SU-DHL-6 (cell line): ENCODE results near the gene PLAGL2.

Source experiments
- H2AFZ ChIP-seq: fragments of 200-600 bp; sonication (generic); 2 replicates; pipeline ENCODE4 v1.6.1; 2014; ENCODE audit warnings: low read depth, mild to moderate bottlenecking, moderate library complexity, mixed read lengths, antibody characterized with exemption, low read length; ENCODE audit not compliant: severe bottlenecking
- H3F3A ChIP-seq: fragments of 200-600 bp; shearing (Covaris generic); 2 replicates; pipeline ENCODE4 v1.6.0; 2016; ENCODE audit warnings: antibody characterized with exemption, mild to moderate bottlenecking; ENCODE audit not compliant: insufficient read depth
- H3K27ac ChIP-seq: fragments of 200-600 bp; sonication (generic); 2 replicates; pipeline ENCODE4 v1.5.1; 2016; ENCODE audit warnings: low read depth, mild to moderate bottlenecking, low read length, moderate library complexity, mixed read lengths
- H3K27me3 ChIP-seq: fragments of 200-600 bp; sonication (generic), shearing (Covaris generic); 2 replicates; pipeline ENCODE4 v1.6.0; 2014; ENCODE audit warnings: mild to moderate bottlenecking, low read length
- H3K36me3 ChIP-seq: fragments of 200-600 bp; sonication (generic); 2 replicates; pipeline ENCODE4 v1.6.1; 2014; ENCODE audit warnings: mild to moderate bottlenecking, low read length, mixed read lengths
- H3K4me2 ChIP-seq: fragments of 300-600, 200-600 bp; shearing (Covaris generic), sonication (generic); 2 replicates; pipeline ENCODE4 v1.6.0; 2014; ENCODE audit warnings: low read length, low read depth, mild to moderate bottlenecking; ENCODE audit not compliant: poor library complexity, severe bottlenecking
- H3K4me3 ChIP-seq: fragments of 200-600 bp; sonication (generic); 2 replicates; pipeline ENCODE4 v1.5.1; 2014; ENCODE audit warnings: antibody characterized with exemption, low read length, mild to moderate bottlenecking, mixed read lengths; ENCODE audit not compliant: insufficient read depth, poor library complexity, severe bottlenecking
- H3K79me2 ChIP-seq: fragments of 200-600 bp; sonication (generic); 2 replicates; pipeline ENCODE4 v1.6.1; 2014; ENCODE audit warnings: mild to moderate bottlenecking, low read length, moderate library complexity; ENCODE audit not compliant: insufficient read depth
- H3K9ac ChIP-seq: fragments of 200-600 bp; sonication (generic); 2 replicates; pipeline ENCODE4 v1.7.0; 2014; ENCODE audit warnings: mild to moderate bottlenecking, low read length
- H3K9me2 ChIP-seq: fragments of 200-600 bp; sonication (generic); replicated peaks from 2 replicates; pipeline ENCODE4 v1.6.1; 2014; ENCODE audit warnings: low read length; ENCODE audit not compliant: insufficient read depth
- H3K9me3 ChIP-seq: fragments of 200-600 bp; sonication (generic); 2 replicates; pipeline ENCODE4 v1.6.1; 2014; ENCODE audit warnings: low read length, mixed read lengths; ENCODE audit not compliant: insufficient read depth
- H4K20me1 ChIP-seq: fragments of 200-600 bp; sonication (generic); 2 replicates; pipeline ENCODE4 v1.6.1; 2014; ENCODE audit warnings: low read depth, mild to moderate bottlenecking, antibody characterized with exemption, low read length, moderate library complexity, mixed read lengths
- CTCF ChIP-seq: fragments of 200-600 bp; sonication (generic); IDR thresholded peaks from one replicate; pipeline ENCODE4 v1.5.1; 2017; ENCODE audit warnings: antibody characterized with exemption, mild to moderate bottlenecking, low read length, moderate library complexity; ENCODE audit not compliant: insufficient read depth, poor library complexity, severe bottlenecking
- EZH2phosphoT487 ChIP-seq: fragments of 200-600 bp; sonication (generic), shearing (Covaris generic); conservative IDR thresholded peaks from 2 replicates; pipeline ENCODE4 v1.6.1; 2018; ENCODE audit warnings: mild to moderate bottlenecking, antibody characterized with exemption, low read length, moderate library complexity, mixed read lengths

PLAGL2 gene

GRCh38 chr20:32238483-32239425 lies 31.2 kb upstream of the PLAGL2 start:
- no peak overlapping the region for H3K4me3 ChIP-seq
- no peaks in the 10 kb centered on the region for H3K9me2 ChIP-seq
- no peak overlapping the region for H2AFZ ChIP-seq
- no peak overlapping the region for H3K27ac ChIP-seq
- H3K9ac ChIP-seq = no peak overlapping the region
- TF ChIP-seq CTCF (no peak), EZH2phosphoT487 (no peak)
- H3K36me3 ChIP-seq = no peaks in the 10 kb centered on the region
- H4K20me1 ChIP-seq = no peaks in the 10 kb centered on the region
- no peaks in the 10 kb centered on the region for H3K27me3 ChIP-seq
- no peak overlapping the region for H3K4me2 ChIP-seq
- H3K79me2 ChIP-seq = no peaks in the 10 kb centered on the region
- H3F3A ChIP-seq = no peaks in the 10 kb centered on the region; the same call in 1 of the 2 replicates
- H3K9me3 ChIP-seq = no peaks in the 10 kb centered on the region

- no peaks in the 10 kb centered on the region; the same call in 1 of the 2 replicates for H3F3A ChIP-seq
- H3K27me3 ChIP-seq = no peaks in the 10 kb centered on the region
- no peak overlapping the region for H3K27ac ChIP-seq
- H3K36me3 ChIP-seq = no peaks in the 10 kb centered on the region
- no peak overlapping the region for H2AFZ ChIP-seq
- H3K79me2 ChIP-seq = no peaks in the 10 kb centered on the region
- H4K20me1 ChIP-seq = no peaks in the 10 kb centered on the region
- TF ChIP-seq CTCF (no peak), EZH2phosphoT487 (no peak)
- no peaks in the 10 kb centered on the region for H3K9me2 ChIP-seq
- no peak overlapping the region for H3K9ac ChIP-seq
- no peak overlapping the region for H3K4me3 ChIP-seq
- no peaks in the 10 kb centered on the region for H3K9me3 ChIP-seq
- no peak overlapping the region for H3K4me2 ChIP-seq
These were observed 29.9 kb upstream of the PLAGL2 start for GRCh38 chr20:32237419-32237818.

- H3K9me3 ChIP-seq = no peaks in the 10 kb centered on the region
- no peak overlapping the region for H3K27ac ChIP-seq
- TF ChIP-seq EZH2phosphoT487 (no peak), CTCF (no peak)
- no peak overlapping the region for H3K9ac ChIP-seq
- no peaks in the 10 kb centered on the region for H3K9me2 ChIP-seq
- no peaks in the 10 kb centered on the region for H3K36me3 ChIP-seq
- H2AFZ ChIP-seq = no peak overlapping the region
- no peak overlapping the region for H3K4me2 ChIP-seq
- no peak overlapping the region for H3K4me3 ChIP-seq
- H3K79me2 ChIP-seq = no peaks in the 10 kb centered on the region
- H4K20me1 ChIP-seq = no peaks in the 10 kb centered on the region
- no peaks in the 10 kb centered on the region; the same call in 1 of the 2 replicates for H3F3A ChIP-seq
- no peaks in the 10 kb centered on the region for H3K27me3 ChIP-seq
These were observed 29.3 kb upstream of the PLAGL2 start for GRCh38 chr20:32236819-32237218.
